ENCODE results near the gene NLRC3.
A peak's percentile ranks its signal among the peaks of the same experiment; 100 is the strongest.

NLRC3 gene

DNA sequence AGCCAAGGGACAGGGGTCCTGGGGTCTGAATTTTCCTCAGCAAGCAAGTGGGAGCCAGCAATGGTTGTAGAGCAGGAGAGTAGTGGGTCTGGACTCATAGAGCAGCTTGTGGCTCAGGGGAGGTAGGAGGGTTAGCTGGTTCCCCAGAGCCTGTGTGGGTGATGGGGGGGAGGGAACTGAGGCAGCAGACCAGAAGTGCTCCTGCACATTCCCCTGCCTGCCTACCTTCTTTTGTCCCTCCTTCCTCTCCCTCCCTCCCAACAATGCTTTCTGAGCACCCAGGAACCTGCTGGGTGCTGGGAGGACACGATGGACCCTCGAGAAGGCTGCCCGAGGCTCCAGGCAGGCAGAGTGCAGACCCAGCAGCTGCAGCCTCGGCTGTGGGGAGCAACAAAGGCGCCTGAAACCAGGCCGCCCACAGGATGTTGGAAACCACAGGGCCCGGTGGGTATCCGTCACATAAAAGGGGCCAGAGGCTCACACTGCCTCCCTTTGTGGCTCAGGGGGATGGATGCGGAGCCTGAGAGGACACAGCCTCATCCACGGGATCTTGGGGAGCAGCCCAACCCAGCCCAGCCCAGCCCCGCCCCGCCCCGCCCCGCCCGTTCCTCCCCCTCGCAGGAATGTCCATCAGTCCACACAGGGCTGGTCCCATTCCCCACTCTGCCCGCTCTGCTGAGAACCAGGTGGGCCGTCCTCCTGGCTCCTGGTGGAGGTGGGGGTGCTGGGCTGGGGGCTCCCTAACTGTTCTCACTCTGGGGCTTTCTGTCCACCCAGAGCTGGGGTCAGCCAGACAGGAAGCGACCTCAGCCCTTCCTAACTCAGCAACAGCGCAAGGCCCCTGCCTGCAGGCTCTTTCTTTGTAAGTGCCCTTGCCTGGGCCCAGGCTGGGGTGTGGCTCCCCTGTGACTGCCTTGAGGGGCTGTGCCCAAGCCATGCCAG lies 1.7 kb upstream of the NLRC3 start:
- DNase-seq = peak; percentile 2

DNA sequence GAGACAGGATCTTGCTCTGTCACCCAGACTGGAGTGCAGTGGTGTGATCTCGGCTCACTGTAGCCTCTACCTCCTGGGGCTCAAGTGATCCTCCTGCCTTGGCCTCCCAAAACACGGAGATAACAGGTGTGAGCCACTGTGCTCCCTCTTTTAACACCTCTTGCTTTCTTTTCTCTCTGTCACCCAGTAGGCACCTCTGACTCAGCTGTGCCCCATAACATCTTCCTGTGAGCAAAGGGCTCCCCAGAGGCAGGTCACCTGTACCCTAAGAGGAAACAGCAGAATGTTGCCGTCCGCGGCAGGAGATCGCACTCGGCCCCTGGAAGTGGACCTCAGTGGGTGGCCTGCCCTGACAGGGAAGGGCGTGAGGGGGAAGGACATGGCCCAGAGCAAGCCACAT lies 918 bp upstream of the NLRC3 start:
- no peak for DNase-seq

DNA sequence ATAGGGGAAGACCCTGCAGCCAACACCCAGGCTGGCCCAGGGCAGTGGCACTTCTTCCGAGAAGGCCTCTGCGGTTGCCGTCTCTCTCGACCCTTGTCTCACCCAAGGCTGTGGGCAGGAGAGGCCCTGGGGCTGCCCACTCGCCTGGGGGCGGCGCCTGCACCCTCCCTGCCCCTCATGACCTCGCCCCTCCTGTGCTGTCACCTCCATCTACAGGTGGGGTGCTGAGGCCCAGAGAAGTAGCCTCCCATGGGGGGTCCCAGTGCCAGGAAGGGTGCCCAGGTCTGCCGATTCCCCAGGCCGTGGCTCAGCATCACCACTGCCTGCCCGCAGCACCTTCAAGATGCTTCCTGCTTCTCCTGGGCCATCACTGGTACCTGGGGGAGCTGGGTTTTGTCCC lies 992 bp downstream of the NLRC3 start:
- DNase-seq = no peak

DNA sequence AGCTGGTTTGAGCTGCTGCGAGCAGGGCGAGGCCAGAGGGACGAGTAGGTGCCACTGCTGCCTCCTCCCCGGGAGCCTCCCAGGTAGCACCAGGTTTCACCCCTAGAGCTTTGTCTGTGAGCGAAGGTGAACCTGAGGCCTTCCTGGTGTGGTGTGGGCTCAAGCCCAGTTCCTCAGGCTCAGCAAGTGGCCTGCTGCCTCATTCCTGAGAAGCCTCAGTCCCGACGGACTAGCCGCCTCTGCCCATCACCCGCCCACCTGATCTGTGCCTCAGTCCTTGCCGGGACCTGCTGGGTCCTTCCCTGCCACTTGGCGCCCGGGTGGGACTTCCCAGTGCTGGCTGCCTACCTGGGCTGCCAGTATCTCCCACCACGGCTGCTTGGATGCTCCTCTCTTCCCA lies 1.7 kb downstream of the NLRC3 start:
- DNase-seq = no peak

DNA sequence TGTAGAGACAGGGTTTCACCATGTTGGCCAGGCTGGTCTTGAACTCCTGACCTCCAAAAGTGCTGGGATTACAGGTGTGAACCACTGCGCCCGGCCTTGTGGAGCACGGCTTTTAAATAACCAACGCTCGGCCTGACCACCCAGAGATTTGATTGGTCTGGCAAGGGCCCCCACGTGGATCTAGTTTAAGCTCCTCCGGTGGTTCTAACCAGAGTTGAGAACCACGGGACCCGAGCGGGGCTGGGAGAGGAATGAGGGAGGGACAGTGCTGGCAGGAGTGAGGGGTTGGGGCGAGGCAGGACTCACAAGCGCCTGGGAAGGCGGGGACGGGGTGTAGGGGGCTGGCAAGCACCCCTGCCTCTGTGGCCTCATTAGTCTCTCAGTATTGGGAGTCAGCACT lies 3.0 kb downstream of the NLRC3 start:
- DNase-seq = no peak

DNA sequence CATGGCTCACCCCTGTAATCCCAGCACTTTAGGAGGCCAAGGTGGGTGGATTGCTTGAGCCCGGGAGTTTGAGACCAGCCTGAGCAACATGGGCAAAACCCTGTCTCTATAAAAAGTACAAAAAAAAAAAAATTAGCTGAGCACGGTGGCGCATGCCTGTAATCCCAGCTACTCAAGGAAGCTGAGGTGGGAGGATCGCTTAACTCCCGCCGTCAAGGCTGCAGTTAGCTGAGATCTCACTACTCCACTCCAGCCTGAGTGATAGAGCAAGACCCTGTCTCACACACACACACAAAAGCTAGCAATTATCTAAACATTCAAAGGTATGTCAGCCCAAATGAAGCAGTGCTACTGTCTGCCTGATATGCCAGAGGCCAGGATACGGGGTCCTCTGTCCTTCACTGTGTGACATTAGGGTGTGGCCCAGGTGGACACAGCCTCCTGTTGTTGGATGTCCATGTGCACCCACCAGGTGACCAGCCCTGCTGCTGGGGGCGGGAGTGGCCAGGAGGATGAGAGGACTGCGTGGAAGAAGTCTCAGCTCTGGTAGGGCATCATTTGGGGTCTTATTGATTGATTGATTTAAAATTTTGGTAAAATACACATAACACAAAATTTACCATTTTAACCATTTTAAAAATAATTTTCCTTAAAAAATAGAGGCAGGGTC lies 3.9 kb downstream of the NLRC3 start:
- no peak for DNase-seq

DNA sequence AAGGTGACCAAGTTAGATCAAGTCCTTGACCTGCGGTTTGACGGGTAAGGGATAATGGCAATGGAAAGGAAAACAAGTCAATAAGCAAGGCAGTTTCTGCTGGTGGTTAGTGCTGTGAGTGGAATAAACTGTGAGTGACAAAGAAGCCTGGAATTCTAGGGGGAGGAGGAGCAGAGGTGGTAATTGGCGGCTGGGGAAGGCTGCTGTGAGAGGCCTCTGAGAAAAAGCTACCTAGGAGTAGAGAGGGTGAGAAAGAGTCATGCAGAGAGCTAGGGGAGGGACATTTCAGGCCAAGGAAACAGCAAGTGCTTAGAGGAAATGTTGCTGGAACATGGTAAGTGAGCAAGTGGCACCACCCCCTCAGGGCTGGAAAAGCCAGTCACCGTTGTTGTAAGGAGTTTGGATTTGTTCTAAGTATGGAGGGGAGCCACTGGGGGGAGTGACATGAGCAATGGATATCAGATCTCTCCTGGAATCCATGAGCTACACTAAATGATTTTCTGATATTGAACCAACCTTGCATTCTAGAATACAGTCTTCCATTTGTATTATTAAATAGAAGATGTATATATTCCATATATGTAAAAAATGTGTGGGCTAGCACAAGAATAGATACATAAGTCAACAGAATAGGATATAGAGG lies 6.7 kb downstream of the NLRC3 start:
- no peak for DNase-seq

DNA sequence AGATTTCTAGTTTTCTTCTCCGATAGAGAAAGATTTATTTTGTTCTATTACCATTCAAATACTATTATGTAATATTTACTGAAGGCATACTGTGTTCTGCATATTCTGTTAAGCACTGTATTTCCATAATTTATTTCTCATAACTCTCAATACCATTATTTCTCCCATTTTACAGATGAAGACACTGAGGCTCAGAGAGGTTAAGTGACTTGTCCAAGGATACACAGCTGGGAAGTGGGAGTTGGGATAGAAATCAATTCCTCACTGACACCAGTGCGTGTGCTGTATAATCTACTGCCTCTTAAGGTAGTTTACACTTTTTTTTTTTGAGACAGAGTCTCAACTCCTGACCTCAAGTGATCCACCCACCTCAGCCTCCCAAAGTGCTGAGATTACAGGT lies 7.4 kb downstream of the NLRC3 start:
- DNase-seq = no peak

DNA sequence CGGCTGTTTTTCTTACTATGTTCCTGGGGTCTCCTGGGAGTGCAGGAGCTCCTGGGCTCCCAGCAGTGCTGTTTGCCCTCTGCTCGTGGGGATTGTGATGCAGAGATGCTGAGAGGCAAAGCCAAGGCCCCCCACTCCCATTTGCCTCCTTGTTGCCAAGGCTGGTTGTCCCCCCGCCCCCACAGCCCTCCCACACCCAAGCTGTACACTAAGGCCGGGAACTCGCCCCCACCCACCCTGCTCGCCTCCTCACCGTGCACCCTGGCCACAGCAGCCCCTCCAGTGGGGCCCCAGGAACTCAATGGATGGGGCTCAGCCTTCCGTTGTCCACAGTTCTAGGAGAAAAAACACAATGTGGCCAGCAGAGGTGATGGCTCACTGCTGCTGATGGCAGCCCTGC lies 10.2 kb downstream of the NLRC3 start:
- DNase-seq = no peak

DNA sequence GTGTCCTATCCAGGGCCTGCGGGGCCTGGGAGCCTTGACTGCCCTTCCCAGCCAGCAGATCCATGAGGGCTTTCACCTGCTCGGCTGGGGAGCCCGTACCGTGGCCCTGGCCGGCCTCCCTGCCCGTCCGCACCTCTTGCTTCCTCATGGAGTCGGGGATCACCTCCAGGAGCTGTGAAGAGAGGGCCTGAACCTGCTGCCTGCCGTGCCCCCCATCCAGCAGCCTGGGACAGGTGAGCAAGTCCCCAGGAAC lies 12.4 kb downstream of the NLRC3 start:
- DNase-seq = no peak

DNA sequence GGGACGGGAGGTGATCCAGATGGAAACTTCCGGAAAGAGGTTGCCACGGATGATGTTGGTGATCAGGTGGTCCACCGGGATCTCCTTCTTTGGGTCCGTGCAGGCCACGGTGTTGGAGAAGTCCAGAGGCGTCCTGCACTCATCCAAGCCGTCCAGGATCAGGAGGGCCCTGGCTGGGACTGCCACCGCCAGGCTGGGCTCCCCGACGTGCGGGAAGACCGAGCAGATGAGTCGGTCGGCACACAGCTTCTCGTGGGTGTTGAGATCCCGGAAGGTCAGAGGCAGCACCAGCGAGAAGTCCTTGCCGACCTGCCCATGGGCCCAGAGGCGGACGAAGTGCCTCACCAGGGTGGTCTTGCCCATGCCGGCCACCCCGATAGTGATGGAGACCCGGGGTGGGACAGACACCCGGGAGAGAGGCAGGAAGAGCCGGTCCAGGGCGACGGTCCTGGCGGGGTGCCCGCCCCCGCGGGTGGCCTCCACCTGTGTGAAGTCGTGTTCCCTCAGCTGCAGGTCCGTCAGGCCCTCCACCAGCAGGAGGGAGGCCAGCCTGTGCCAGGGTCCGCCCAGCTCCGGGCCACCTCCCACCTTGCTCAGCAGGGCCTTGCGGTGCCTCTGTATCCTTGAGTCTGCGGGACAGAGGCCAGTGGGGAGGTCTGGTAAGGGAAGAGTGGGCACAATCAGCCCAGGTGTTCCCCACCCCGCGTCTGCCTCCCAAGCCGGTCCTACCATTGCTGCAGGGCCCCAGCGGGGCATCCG lies 12.9 kb downstream of the NLRC3 start:
- DNase-seq = no peak

DNA sequence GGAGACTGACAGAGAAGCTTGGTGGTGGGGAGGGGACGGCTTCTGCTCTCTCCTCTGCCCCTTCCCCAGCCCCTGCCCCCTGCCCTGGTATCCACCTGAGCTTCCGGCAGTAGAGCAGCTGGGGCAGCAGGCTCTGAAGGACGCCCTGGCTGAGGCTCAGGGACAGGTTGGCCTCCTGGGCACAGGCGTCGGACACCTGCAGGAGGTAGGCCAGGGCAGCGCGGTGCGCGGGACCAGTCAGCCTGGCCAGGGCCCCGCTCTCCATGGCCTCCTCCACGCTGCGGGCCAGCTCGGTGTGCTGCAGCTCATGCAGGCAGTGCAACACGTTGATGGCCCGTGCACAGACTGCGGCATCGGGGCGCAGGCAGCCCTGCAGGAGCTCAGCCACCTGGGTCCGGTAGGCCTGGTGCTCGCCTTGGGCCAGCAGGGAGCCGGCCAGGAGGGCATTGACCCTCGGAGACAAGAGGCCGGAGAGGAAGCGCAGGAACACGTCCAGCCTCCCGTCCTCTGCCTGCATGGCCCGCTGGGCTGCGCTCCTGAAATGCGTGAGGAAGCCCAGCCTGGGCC lies 14.2 kb downstream of the NLRC3 start:
- no peak for DNase-seq

DNA sequence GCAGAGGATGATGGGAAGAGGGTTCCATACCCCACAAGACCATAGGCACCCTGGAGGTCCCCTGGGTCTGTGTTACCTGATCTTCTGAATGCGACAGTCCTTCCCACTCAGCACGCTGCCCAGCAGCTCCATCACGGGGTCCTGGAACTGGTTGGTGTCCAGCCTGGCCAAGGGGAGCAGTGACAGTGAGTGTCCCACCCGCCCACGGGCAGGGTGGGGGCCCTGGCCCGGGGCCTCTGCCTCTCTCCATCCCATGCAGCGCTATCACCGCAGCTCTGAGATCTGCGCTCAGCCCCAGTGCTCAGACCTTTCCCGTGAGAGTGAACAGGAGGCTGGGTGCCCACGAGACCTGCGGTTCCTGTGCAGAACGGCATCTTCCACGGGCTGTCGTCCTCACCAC lies 15.6 kb downstream of the NLRC3 start:
- DNase-seq = no peak

DNA sequence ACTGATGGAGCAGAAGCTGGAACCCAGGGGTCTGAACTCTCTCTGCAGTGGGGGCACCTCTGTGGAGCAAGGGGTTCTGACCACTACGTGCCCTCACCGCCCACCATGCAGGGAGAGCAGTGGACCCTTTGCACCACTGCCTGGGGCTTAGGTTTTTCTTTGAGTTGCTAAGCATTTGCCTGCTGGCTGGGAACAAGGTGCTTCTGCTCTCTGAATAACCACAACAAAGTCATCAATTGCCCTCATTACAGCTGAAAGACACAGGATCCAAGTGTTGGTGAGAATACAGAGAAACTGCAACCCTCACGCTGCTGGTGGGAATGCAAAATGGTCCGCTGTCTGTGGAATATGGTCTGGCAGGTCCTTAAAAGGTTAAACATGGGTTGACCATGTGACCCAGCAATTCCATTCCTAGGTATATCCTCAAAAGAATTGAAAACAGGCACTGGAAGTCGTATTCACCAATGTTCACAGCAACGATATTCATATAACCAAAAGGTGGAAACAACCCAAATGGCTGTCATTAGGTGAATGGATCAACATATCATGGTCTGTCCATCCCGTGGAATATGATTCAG lies 22.8 kb downstream of the NLRC3 start:
- DNase-seq = no peak

DNA sequence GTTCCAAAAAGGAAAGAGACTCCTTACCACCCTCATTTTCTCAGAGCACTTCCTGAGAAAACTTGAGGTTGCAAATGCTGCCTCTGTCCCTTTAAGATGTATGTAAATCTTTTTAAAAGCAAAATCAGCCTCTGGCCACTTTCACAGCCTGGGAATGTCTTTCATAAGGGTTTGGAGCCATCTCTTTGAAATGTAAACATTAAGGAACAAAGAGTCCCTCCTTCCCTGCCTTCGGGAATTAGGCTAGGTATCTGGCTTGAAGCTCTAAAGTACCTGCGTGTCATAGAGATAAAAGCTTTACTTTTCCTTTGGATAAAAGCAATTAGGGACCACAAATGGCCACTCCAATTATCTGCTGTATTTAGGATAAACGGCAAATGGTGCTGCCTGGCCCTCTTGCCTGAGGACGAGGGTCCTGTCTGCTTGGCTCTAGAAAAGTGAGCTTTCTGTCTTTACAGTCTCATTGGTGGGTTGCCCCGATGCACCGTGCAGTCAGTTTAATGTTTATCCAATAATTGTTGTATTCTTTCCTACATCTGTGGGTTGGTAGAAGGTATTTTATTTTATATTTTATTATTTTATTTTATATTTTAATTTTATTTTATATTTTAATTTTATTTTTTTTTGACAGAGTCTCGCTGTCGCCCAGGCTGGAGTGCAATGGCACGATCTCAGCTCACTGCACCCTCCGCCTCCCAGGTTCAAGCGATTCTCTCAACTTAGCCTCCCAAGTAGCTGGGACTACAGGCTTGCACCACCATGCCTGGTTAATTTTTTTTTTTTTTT lies 23.9 kb downstream of the NLRC3 start:
- DNase-seq = no peak

DNA sequence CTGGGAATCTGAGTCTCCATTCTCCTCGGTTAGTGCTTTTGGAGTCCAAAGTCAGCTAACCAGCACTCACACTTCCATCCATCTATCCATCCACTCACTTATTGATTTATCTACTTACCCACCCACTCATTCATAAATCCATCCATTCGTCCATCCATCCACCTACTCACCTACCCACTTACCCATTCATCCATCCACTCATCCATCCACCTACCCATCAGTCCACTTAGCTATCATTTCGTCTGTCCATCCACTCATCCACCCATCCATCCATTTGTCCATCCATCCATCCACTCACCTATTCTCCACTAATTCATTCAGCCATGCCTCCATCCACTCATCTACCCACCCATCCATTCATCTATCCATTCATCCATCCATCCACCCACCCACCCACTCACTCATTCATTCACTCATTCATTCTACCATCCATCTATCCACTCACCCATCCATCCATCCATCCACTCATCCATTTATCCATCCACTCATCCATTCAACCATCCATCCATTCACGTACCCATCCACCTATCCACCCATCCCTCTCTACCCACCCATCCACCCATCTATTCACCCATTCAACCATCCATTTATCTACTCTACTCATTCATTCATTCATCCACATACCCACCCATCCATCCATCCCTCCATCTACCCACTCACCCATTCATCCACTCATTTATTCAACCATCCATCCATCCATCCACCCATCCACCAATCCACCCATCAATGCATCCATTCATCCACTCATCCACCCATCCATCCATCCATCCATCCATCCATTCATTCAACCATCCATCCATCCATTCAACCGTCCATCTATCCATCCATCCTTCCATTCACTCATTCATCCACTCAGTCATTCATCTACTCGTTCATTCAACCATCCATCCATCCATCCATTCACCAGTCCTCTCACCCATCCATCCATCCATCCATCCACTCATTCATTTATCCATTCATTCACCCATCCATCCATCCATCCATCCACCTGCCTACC lies 26.1 kb downstream of the NLRC3 start:
- no peak for DNase-seq

DNA sequence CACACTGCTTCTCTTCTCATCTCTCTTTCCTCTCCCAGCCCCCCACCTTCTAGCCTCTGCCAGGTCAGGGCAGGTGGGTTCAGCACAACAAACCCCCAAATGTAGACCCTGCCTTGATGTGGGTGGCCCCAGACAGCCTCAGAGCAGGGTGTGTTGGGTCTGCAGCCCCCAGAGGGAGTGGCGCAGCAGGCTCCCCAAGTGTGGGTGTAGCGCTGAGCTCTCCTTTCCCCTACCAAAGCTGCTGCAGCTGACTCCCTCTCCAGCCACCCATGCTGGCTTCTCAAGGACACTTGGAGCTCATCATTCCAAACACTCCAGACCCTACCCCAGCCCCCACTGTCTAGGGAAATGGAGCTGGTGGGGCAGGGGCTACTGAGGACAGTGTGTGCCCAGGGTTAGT lies 27.3 kb downstream of the NLRC3 start:
- DNase-seq = no peak

DNA sequence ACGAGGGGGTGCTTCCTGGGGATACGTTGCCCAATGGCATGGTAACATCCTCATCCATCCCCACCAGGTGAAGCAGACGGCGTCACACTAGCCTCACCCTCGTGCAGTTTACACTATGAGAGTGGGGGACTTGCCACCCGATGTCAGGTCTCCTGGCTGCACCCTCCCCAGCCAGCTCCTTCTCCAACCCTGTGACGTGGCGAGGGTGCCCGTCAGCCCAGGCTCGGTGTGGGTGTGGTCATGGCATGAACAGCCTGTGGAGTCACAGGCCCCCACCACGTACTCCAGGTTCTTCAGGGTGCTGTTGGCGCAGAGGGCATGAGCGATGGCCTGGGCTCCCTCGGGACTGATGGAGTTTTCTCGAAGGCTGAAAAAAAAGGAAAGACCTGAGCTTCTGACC lies 28.3 kb downstream of the NLRC3 start:
- no peak for DNase-seq

DNA sequence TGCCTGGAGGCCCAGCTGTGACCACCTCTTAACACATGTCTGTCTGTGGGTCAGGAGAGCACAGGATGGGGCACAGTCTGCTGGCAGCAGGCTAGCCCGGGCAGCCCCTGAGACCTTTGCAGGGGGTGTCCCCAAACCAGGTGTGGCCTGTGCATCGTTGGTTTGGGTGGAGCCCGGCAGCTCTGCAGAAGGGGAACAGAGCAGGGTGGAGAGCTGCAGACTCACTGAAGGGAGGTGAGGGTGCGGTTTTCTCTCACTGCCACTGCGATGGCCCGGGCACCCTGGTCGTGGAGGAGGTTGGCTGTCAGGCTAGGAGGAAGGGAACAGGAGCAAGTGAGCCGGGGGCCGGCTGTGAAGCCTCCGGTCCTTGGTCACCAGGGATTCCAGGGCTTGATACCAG lies 28.8 kb downstream of the NLRC3 start:
- no peak for DNase-seq

DNA sequence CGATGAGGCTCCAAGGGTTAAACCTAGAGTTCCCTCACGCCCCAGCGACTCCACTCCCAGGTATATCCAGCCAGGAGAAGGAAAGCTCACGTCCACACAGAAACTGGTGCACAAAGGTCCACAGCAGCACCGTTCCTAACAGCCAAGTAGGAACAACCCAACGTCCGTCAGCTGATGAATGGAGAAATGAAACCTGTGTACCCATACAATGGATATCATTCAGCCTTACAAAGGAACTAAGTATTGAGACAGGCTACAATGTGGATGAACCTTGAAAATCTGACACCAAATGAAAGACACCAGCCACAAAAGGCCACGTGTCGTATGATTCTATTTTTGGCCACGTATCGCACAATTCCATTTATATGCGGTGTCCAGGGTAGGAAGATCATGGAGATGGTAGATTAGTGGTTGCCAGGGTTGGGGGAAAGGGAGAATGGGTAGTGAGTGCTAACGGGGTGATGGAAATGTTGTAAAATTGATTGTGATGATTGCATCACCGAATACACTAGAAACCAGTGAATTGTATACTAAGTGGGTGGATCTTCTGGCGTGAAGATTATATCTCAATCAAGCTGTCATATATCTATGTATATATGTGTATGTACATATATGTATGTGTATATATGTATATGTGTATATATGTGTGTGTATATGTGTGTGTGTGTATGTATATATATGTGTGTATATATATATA lies 30.1 kb downstream of the NLRC3 start:
- no peak for DNase-seq
